IPS-11a (cell line): ENCODE data around the gene CSF2.

Experiments used
- H3K4me3 ChIP-seq: one replicate; pipeline ENCODE4 v1.5.1; 2013; ENCODE audit warnings: low read depth, low read length, control low read depth

Gene CSF2

GRCh38 chr5:132086277-132086794 lies 12.7 kb downstream of the CSF2 start:
- no peak overlapping the region for H3K4me3 ChIP-seq

- H3K4me3 ChIP-seq = no peak overlapping the region
Measured at GRCh38 chr5:132087176-132087575, 13.6 kb downstream of the CSF2 start.

GRCh38 chr5:132087661-132088060 lies 14.1 kb downstream of the CSF2 start:
- no peak overlapping the region for H3K4me3 ChIP-seq

- H3K4me3 ChIP-seq = no peak overlapping the region
Measured at GRCh38 chr5:132089363-132089762, 15.8 kb downstream of the CSF2 start.

- H3K4me3 ChIP-seq = no peak overlapping the region
Measured at GRCh38 chr5:132090107-132090506, 16.5 kb downstream of the CSF2 start.

GRCh38 chr5:132093271-132093670 lies 19.7 kb downstream of the CSF2 start:
- H3K4me3 ChIP-seq = no peak overlapping the region

GRCh38 chr5:132094393-132095076 lies 20.9 kb downstream of the CSF2 start:
- no peak overlapping the region for H3K4me3 ChIP-seq

GRCh38 chr5:132095077-132095410 lies 21.5 kb downstream of the CSF2 start:
- H3K4me3 ChIP-seq = no peak overlapping the region

- H3K4me3 ChIP-seq = no peak overlapping the region
Measured at GRCh38 chr5:132095424-132095972, 21.9 kb downstream of the CSF2 start.

- H3K4me3 ChIP-seq = no peak overlapping the region
Measured at GRCh38 chr5:132096904-132097303, 23.3 kb downstream of the CSF2 start.

- H3K4me3 ChIP-seq = no peak overlapping the region
Measured at GRCh38 chr5:132098151-132098594, 24.6 kb downstream of the CSF2 start.

- no peak overlapping the region for H3K4me3 ChIP-seq
Measured at GRCh38 chr5:132098621-132099020, 25.0 kb downstream of the CSF2 start.

GRCh38 chr5:132099076-132099748 lies 25.6 kb downstream of the CSF2 start:
- H3K4me3 ChIP-seq = no peak overlapping the region

GRCh38 chr5:132099905-132100304 lies 26.3 kb downstream of the CSF2 start:
- no peak overlapping the region for H3K4me3 ChIP-seq

- no peak overlapping the region for H3K4me3 ChIP-seq
Measured at GRCh38 chr5:132100672-132101261, 27.2 kb downstream of the CSF2 start.

GRCh38 chr5:132101385-132101880 lies 27.8 kb downstream of the CSF2 start:
- no peak overlapping the region for H3K4me3 ChIP-seq

GRCh38 chr5:132102101-132102701 lies 28.6 kb downstream of the CSF2 start:
- H3K4me3 ChIP-seq = no peak overlapping the region

- H3K4me3 ChIP-seq = no peak overlapping the region
Measured at GRCh38 chr5:132102944-132103331, 29.3 kb downstream of the CSF2 start.

GRCh38 chr5:132103332-132103951 lies 29.9 kb downstream of the CSF2 start:
- no peak overlapping the region for H3K4me3 ChIP-seq

GRCh38 chr5:132103969-132104391 lies 30.4 kb downstream of the CSF2 start:
- H3K4me3 ChIP-seq = no peak overlapping the region

- no peak overlapping the region for H3K4me3 ChIP-seq
Measured at GRCh38 chr5:132104556-132104955, 31.0 kb downstream of the CSF2 start.
